Fibroblast of skin of right biceps (primary cell): ENCODE results near the gene TAF11L13.
"Not testable (repeated sequence)": the region's sequence is repeated elsewhere in the genome, so short reads cannot be mapped to it uniquely, and the experiment has no call there.

Experiments used
- DNase-seq: peaks from one replicate; pipeline ENCODE4 v3.0.0-alpha.2; 2013

The TAF11L13 gene

DNA sequence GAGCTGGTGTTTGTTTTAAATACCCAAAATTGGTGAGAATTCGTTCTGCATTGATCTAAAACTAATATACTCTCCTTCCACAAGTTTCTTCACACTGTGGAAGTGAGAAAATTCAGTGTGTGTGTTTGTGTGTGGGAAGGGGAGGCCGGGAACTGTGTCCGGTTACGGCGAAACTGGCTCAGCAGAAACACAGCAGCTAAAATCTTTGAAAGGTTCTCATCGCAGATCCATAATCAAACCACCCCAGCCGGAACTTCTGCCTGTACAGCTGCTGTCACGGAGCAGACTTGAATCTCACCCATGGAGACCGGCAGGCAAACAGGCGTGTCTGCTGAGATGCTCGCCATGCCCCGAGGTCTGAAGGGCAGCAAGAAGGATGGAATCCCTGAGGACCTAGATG lies at the start of gene TAF11L13:
TAF11L13 (plus strand) TSS at position 301 of the 400 bp plus-strand sequence.
- DNase-seq: not testable (repeated sequence)

DNA sequence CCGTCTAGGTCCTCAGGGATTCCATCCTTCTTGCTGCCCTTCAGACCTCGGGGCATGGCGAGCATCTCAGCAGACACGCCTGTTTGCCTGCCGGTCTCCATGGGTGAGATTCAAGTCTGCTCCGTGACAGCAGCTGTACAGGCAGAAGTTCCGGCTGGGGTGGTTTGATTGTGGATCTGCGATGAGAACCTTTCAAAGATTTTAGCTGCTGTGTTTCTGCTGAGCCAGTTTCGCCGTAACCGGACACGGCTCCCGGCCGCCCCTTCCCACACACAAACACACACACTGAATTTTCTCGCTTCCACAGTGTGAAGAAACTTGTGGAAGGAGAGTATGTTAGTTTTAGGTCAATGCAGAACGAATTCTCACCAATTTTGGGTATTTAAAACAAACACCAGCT lies 46.2 kb upstream of the TAF11L13 start, which contains the start of gene TAF11L7:
TAF11L7 (minus strand) TSS at position 101 of the 400 bp plus-strand sequence.
- not testable (repeated sequence) for DNase-seq

- DNase-seq: not testable (repeated sequence)
These were observed 41.0 kb upstream of the TAF11L13 start, which contains the start of gene TAF11L8 for GRCh38 chr5:17590860-17591259. TSS of gene TAF11L8 (minus strand) at chr5:17590960.

- DNase-seq: not testable (repeated sequence)
These were observed 37.6 kb upstream of the TAF11L13 start, which contains the start of gene TAF11L9 for GRCh38 chr5:17594255-17594654. TSS of gene TAF11L9 (minus strand) at chr5:17594394.

DNA sequence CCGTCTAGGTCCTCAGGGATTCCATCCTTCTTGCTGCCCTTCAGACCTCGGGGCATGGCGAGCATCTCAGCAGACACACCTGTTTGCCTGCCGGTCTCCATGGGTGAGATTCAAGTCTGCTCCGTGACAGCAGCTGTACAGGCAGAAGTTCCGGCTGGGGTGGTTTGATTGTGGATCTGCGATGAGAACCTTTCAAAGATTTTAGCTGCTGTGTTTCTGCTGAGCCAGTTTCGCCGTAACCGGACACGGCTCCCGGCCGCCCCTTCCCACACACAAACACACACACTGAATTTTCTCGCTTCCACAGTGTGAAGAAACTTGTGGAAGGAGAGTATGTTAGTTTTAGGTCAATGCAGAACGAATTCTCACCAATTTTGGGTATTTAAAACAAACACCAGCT lies 34.2 kb upstream of the TAF11L13 start, which contains the start of gene TAF11L10:
TAF11L10 (minus strand) TSS at position 101 of the 400 bp plus-strand sequence.
- not testable (repeated sequence) for DNase-seq

DNA sequence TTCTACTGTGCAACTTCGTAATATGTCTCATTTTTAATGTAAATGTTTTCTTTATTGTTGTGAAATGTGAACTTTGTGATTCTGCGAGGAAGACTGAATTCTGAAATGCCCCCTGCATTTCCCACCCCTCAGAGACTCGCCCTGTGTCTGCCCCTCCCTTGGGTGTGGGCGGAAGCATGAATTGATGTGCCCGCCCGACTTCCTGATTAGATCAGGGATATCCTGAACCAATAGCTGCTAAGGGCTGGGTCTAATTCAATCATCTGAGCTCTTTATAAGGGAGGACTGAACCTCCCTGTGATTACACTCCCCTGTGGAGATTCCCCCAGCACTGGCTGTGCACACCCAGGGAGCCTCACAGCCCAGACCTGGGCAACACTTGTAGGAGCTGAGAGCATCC lies 28.0 kb upstream of the TAF11L13 start, which contains the start of gene TAF11L11:
TAF11L11 (plus strand) TSS at position 304 of the 400 bp plus-strand sequence.
- not testable (repeated sequence) for DNase-seq

- DNase-seq: no peak
These were observed 26.9 kb upstream of the TAF11L13 start for GRCh38 chr5:17604951-17605350.

DNA sequence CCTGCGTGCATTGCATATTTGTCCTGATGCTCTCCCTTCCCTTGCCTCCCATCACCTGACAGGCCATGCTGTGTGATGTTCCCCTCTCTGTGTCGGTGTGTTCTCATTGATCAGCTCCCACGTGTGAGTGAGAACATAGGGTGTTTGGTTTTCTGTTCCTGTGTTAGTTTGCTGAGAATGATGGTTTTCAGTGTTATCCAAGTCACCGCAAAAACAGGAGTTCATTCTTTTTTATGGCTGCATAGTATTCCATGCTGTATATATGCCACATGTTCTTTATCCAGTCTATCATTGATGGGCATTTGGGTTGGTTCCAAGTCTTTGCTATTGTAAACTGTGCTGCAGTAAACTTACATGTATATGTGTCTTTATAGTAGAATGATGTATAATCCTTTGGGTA lies 24.4 kb upstream of the TAF11L13 start:
- DNase-seq: not testable (repeated sequence)

GRCh38 chr5:17610092-17610491 lies 21.8 kb upstream of the TAF11L13 start, which contains the start of gene TAF11L12:
TSS of gene TAF11L12 (plus strand) at chr5:17610392.
- not testable (repeated sequence) for DNase-seq

DNA sequence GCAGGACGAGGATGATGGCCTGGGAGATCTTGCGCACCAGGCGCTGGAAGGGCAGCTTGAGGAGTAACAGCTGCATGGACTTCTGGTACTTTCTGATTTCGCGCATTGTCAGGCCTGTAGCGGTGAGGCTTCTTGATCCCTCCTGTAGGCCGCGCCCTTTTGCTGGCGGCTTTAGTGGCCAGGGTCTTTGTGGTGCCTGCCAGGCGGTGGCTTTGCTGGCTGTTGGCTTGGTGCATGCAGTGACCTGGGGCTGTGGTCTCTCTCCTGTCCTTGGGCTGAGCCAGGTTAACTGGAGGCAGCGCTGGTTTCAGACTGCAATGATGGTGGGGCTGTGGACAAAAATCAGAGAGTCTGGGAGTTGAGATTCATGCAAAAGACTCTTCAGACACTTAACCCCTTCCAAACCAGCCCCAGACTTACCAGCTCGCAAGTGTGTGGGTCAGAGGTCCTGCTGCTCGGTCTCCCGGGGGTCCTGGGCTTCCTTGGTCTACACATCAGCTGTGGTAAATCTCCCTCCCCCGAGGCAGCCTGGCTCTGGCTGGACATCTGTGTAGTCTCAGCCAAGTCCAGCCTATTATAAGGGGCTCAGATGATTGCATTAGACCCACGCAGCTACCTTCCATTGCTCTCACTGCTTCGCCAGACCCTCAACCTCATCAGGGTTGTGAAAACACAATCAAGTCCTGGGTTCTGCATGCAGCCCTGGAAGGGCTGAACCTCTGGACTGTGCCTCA lies 16.8 kb upstream of the TAF11L13 start:
- no peak for DNase-seq

GRCh38 chr5:17619354-17619753 lies 12.5 kb upstream of the TAF11L13 start:
- no peak for DNase-seq

GRCh38 chr5:17620627-17621026 lies 11.3 kb upstream of the TAF11L13 start:
- no peak for DNase-seq

GRCh38 chr5:17625686-17626085 lies 6.2 kb upstream of the TAF11L13 start:
- DNase-seq: no peak

DNA sequence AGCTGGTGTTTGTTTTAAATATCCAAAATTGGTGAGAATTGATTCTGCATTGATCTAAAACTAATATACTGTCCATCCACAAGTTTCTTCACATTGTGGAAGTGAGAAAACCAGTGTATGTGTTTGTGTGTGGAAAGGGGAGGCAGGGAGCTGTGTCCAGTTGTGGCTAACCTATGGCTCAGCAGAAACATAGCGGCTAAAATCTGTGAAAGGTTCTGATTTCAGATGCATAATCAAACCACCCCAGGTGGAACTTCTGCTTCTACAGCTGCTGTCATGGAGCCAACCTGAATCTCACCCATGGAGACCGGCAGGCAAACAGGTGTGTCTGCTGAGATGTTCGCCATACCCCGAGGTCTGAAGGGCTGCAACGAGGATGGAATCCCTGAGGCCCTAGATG lies 2.3 kb downstream of the TAF11L13 start, which contains the start of gene TAF11L14:
TAF11L14 (plus strand) TSS at position 301 of the 400 bp plus-strand sequence.
- no peak for DNase-seq

DNA sequence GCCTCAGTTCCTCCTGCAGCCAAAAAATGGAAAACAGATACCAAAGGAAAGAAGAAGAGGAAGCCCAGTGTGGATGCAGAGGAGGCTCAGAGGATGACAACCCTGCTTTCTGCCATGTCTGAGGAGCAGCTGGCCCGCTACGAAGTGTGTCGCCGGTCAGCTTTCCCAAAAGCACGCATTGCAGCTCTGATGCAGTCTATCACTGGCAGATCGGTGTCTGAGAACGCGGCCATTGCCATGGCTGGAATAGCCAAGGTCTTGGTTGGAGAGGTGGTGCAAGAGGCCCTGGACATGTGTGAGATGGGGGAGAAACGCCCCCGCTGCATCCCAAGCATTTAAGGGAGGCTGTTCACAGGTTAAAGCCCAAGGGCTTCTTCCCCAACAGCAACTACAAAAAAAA lies 17.3 kb downstream of the TAF11L13 start:
- not testable (repeated sequence) for DNase-seq

GRCh38 chr5:17655201-17655759 lies 23.4 kb downstream of the TAF11L13 start:
- DNase-seq: not testable (repeated sequence)

GRCh38 chr5:17655921-17656320 lies 24.0 kb downstream of the TAF11L13 start:
- no peak for DNase-seq

- DNase-seq: no peak
These were observed 31.3 kb downstream of the TAF11L13 start for GRCh38 chr5:17663182-17663581.

GRCh38 chr5:17665836-17666235 lies 33.9 kb downstream of the TAF11L13 start:
- no peak for DNase-seq

DNA sequence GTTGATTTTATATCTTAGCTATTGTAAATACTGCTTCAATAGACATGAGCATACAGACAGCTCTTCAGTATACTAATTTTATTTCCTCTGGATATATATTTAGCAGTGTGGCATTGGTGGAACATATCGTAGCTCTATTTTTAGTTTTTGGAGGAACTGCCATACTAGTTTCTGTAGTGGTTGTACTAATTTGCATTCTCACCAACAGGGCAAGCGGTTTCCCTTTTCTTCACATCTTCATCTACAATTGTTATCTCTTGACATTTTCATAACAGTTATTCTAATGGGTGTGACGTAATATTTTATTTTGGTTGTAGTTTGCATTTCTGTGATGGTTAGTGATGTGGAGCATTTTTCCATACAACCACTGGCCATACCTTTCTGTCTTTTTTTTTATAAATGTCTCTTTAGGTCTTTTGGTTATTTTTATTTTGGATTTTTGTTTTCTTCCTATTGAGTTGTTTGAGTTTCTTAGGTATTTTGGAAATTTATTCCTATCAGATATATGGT lies 34.9 kb downstream of the TAF11L13 start:
- DNase-seq: no peak

- DNase-seq: no peak
These were observed 38.5 kb downstream of the TAF11L13 start for GRCh38 chr5:17670353-17670752.

DNA sequence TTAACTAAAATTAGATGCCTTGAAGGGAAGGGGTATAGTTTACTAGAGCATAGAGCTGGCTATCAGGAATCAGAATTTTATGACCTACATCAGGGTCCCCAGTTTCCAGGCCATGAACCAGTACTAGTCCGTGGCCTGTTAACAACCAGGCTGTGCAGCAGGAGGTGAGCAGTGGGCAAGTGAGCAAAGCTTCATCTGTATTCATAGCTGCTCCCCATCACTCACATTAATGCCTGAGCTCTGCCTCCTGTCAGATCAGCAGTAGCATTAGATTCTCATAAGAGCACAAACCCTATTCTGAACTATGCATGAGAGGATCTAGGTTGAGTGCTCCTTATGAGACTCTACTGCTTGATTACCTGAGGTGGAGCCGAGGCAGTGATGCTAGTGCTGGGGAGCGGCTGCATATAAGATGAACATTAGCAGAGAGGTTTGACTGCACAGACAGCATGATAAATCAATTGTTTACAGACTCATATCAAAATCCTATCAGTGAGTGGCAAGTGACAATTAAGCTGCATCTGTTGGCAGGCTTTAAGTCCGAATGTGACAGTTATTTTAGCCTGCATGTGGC lies 47.0 kb downstream of the TAF11L13 start:
- no peak for DNase-seq

- no peak for DNase-seq
These were observed 47.8 kb downstream of the TAF11L13 start for GRCh38 chr5:17679597-17680203.
